ENCODE measurements around the gene GIMAP5.

DNA sequence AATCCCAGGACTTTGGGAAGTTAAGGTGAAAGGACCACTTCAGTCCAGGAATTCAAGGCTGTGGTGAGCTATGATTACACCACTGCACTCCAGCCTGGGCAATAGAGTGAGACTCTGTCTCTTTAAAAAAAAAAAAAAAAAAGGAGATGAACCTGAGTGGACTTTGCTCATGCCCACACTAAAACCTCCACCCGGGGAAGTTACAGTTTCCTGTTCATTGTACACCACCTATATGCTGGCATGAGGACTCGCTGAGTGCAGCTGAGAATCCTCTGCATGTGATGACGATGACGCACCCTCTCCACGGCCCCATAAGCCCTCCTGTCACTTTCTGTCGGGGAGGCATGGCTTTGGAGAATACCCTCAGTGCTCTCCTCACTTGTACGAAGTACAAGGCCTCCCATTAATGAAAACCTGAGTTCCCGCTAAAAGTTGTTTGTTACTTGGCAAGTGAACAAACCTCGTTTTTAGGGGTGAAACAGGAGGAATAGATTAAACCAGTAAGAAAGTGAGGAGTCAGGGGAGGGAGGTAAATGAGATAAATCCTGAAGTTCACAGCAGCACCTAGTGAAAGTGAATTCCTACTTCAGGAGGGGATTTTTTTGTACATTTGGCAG is 47.0 kb downstream of the GIMAP5 start:
- TF ChIP-seq SUZ12 (IDR thresholded peaks at IDR 0.05; ENCODE audit: extremely low read depth, insufficient read depth, insufficient read length) = no peak
- TF ChIP-seq YY1 (IDR thresholded peaks at IDR 0.05; ENCODE audit: insufficient read depth, insufficient read length) = no peak
- TF ChIP-seq ZNF274 (IDR thresholded peaks at IDR 0.05; ENCODE audit: low read depth, low read length) = no peak

Measured in NT2/D1 (cell line).